ENCODE data around the gene EWSR1. TPM values are rescaled to one million over a fixed set of nuclear protein-coding genes. Genes with fewer than 3 reads are reported as not detected.

EWSR1 gene
- total RNA-seq, 1 experiment from 2014 or later: 462 TPM

DNA sequence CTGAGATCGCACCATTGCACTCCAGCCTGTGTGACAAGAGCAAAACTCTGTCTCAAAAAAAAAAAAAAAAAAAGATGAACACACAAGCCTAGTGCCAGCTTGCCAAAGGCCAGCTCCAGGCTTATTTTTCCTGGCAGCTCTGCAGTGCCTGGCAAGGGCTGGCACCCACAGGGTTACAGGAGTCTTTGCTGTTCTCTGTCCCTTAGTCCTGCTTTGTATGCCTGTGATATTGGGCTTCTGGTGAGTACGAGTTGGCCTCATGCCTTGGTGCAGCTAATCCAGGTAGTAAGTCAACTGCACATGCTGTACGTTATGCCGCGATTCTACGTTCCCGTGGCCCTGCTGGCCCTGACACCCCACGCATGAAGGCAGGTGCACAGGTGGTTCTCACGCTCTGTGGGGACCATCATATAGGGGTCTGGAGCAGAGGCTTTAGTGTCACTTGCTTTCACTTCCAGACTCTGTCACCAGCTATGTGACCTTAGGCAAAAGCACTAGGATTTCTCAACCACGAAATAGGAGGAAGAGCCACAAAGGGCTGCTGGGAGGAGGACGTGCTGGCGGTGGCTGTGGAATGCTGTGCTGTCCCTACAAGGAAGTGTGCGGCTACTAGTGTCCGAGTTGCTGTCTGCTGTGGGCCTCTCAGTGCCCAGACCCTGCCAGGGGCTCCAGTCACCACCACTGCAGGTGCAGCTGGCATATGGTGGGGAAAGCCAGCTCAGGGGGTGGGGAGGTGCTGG is 68.9 kb downstream of the EWSR1 start:
- Histone ChIP-seq H4K20me1 (ENCODE audit: control insufficient read depth, insufficient read depth, insufficient read length) (peaks cover 3% of the 10 kb centered on the region), H3T11ph (ENCODE audit: low read length) (no peak overlapping the region), H3K56ac (ENCODE audit: insufficient read length, low read depth, low read length) (no peak overlapping the region), H4K91ac (ENCODE audit: insufficient read length, low read depth, low read length) (no peak overlapping the region), H3K4me2 (ENCODE audit: insufficient read depth, insufficient read length, low read length) (no peak overlapping the region), H3K4me1 (ENCODE audit: insufficient read depth, low read length) (no peaks in the 10 kb centered on the region), H2BK12ac (ENCODE audit: insufficient read length, low read depth, low read length) (no peak overlapping the region), H3K4ac (ENCODE audit: low read depth, low read length) (no peak overlapping the region), H3K23me2 (ENCODE audit: insufficient read length, low read depth, low read length, poor library complexity, severe bottlenecking) (no peaks in the 10 kb centered on the region), H2BK120ac (ENCODE audit: low read depth, low read length, poor library complexity, severe bottlenecking) (no peak overlapping the region), H3K23ac (ENCODE audit: insufficient read length, low read depth, low read length) (no peak overlapping the region), H3K27ac (ENCODE audit: insufficient read length, low read depth, low read length) (no peak overlapping the region), H4K8ac (replicated peaks; ENCODE audit: insufficient read length, low read depth, low read length) (no peak overlapping the region), H3K9ac (ENCODE audit: extremely low read depth, insufficient read length, low read length) (no peak overlapping the region), H3K79me2 (ENCODE audit: insufficient read depth, low read length) (no peaks in the 10 kb centered on the region), H2BK20ac (ENCODE audit: low read depth, low read length, poor library complexity, severe bottlenecking) (no peak overlapping the region), H3K27me3 (ENCODE audit: insufficient read depth, low read length) (no peaks in the 10 kb centered on the region), H2BK5ac (ENCODE audit: insufficient read length, low read length) (no peak overlapping the region), H2AFZ (ENCODE audit: low read length) (no peak overlapping the region), H2BK15ac (ENCODE audit: low read depth, low read length) (no peak overlapping the region), H3K79me1 (ENCODE audit: insufficient read depth, low read depth, low read length, poor library complexity, severe bottlenecking) (no peaks in the 10 kb centered on the region), H3K9me3 (ENCODE audit: control insufficient read depth, low read depth, low read length) (no peaks in the 10 kb centered on the region), H4K5ac (ENCODE audit: insufficient read length, low read depth, low read length) (no peak overlapping the region), H3K14ac (ENCODE audit: insufficient read depth, low read length) (no peak overlapping the region), H2AK5ac (ENCODE audit: insufficient read length, low read length) (no peak overlapping the region), H3K18ac (ENCODE audit: insufficient read length, low read depth, low read length) (no peak overlapping the region)
- no CpG with 5 or more reads among the region's 14 CpGs for WGBS (ENCODE audit: extremely low coverage, insufficient read length, low lambda C conversion rate)
- Mint-ChIP-seq H3K27me3 (ENCODE audit: low read depth) (no peaks in the 10 kb centered on the region), H3K4me1 (no peaks in the 10 kb centered on the region), H3K4me3 (no peak overlapping the region), H3K27ac (peak overlapping the region in 1 of 3 experiments; percentile 68; a peak in 1 of 7 replicates), H3K9me3 (no peaks in the 10 kb centered on the region), H3K36me3 (ENCODE audit: insufficient read depth in 1 of 3, low read depth in 3 of 3) (peaks cover 24 to 76% (median 59%) of the 10 kb centered on the region in 3 experiments)
- DNase-seq: no peak
- TF ChIP-seq, protein P1, sequence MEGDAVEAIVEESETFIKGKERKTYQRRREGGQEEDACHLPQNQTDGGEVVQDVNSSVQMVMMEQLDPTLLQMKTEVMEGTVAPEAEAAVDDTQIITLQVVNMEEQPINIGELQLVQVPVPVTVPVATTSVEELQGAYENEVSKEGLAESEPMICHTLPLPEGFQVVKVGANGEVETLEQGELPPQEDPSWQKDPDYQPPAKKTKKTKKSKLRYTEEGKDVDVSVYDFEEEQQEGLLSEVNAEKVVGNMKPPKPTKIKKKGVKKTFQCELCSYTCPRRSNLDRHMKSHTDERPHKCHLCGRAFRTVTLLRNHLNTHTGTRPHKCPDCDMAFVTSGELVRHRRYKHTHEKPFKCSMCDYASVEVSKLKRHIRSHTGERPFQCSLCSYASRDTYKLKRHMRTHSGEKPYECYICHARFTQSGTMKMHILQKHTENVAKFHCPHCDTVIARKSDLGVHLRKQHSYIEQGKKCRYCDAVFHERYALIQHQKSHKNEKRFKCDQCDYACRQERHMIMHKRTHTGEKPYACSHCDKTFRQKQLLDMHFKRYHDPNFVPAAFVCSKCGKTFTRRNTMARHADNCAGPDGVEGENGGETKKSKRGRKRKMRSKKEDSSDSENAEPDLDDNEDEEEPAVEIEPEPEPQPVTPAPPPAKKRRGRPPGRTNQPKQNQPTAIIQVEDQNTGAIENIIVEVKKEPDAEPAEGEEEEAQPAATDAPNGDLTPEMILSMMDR (conservative IDR thresholded peaks at IDR 0.05): no peak
